Thymus (tissue), 11 donors: ENCODE results near the gene KLK1. TPM values are rescaled to one million over a fixed set of nuclear protein-coding genes. Genes with fewer than 3 reads are reported as not detected.

Experiments
- DNase-seq, 9 donors: peaks; one replicate each; pipeline ENCODE4 v3.0.0-alpha.2; 2013; ENCODE audit warnings: low spot score in 9 of 9, low read depth in 6 of 9, missing footprints in 1 of 9
- H3K27ac ChIP-seq, 2 donors: one replicate each; pipeline ENCODE4 v1.5.1; 2013; ENCODE audit warnings: control low read depth in 1 of 2, low read depth in 1 of 2, low read length in 1 of 2, mild to moderate bottlenecking in 1 of 2, moderate library complexity in 1 of 2
- H3K27me3 ChIP-seq, 2 donors: one replicate each; pipeline ENCODE4 v1.5.1; 2013; ENCODE audit warnings: low read length in 1 of 2; ENCODE audit not compliant: control insufficient read depth in 2 of 2, insufficient read depth in 1 of 2
- H3K36me3 ChIP-seq, 2 donors: one replicate each; pipeline ENCODE4 v1.5.1; 2013; ENCODE audit warnings: low read length in 1 of 2, mild to moderate bottlenecking in 1 of 2, moderate library complexity in 1 of 2; ENCODE audit not compliant: control insufficient read depth in 2 of 2, insufficient read depth in 2 of 2
- H3K4me1 ChIP-seq, 2 donors: one replicate each; pipeline ENCODE4 v1.5.1; 2013; ENCODE audit warnings: low read length in 2 of 2; ENCODE audit not compliant: control insufficient read depth in 2 of 2, insufficient read depth in 2 of 2
- H3K4me3 ChIP-seq, 2 donors: one replicate each; pipeline ENCODE4 v1.5.1; 2013; ENCODE audit warnings: low read length in 2 of 2, control low read depth in 1 of 2, mild to moderate bottlenecking in 1 of 2
- H3K9me3 ChIP-seq, 2 donors: one replicate each; pipeline ENCODE4 v1.5.1; 2013; ENCODE audit warnings: low read length in 1 of 2, mild to moderate bottlenecking in 1 of 2; ENCODE audit not compliant: control insufficient read depth in 2 of 2, insufficient read depth in 1 of 2
- WGBS: extraction: QIAGEN DNeasy Blood & Tissue Kit; methylation state at CpG from one replicate; pipeline ENCODE4 v1.1.7; 2013; 5-methylcytosine and 5-hydroxymethylcytosine counted together
- polyA plus RNA-seq: library from polyadenylated mRNA; stranded (reverse); fragments of 200-250 nt; gene quantifications from one replicate; pipeline ENCODE4 v1.2.3, GENCODE V29; 2013
- total RNA-seq: library from RNA; stranded (reverse); fragments of 120-200 nt; gene quantifications from one replicate; pipeline ENCODE4 v1.2.4, GENCODE V29; 2013
- donor health status: healthy.

Gene KLK1
- total and polyA plus RNA-seq, 2 donors, result 0.14 to 1.6 TPM

GRCh38 chr19:50857366-50857765 is 33.8 kb upstream of the KLK1 start:
- no peaks in the 10 kb centered on the region for H3K4me1 ChIP-seq
- no peak for DNase-seq
- no peaks in the 10 kb centered on the region for H3K36me3 ChIP-seq
- H3K9me3 ChIP-seq, result no peaks in the 10 kb centered on the region
- peaks cover 0 to 15% of the 10 kb centered on the region in 2 donors for H3K27me3 ChIP-seq
- H3K27ac ChIP-seq, result no peak overlapping the region
- no peak overlapping the region for H3K4me3 ChIP-seq
- WGBS, result 67% methylated on average over 6 of the region's 6 CpGs

- Histone ChIP-seq H3K4me1 (no peaks in the 10 kb centered on the region), H3K9me3 (no peaks in the 10 kb centered on the region), H3K27me3 (peaks cover 0 to 12% of the 10 kb centered on the region in 2 donors), H3K27ac (no peak within 1 kb of the TSS), H3K4me3 (no peak within 1 kb of the TSS), H3K36me3 (no peaks in the 10 kb centered on the region)
- DNase-seq, result no peak
- 74% methylated on average over 9 of the region's 9 CpGs for WGBS
Measured at GRCh38 chr19:50854636-50855410, 31.2 kb upstream of the KLK1 start, which contains the start of gene KLK3. Gene KLK3 (plus strand): TSS chr19:50854915. CDS start chr19:50854956, 41 bp downstream.

- Histone ChIP-seq H3K4me1 (no peaks in the 10 kb centered on the region), H3K4me3 (no peak overlapping the region), H3K36me3 (no peaks in the 10 kb centered on the region), H3K27ac (no peak overlapping the region), H3K27me3 (peaks cover 0 to 3% of the 10 kb centered on the region in 2 donors), H3K9me3 (no peaks in the 10 kb centered on the region)
- WGBS, result 88% methylated on average over 4 of the region's 4 CpGs
- DNase-seq, result no peak
Measured at GRCh38 chr19:50851620-50852019, 28.0 kb upstream of the KLK1 start.

GRCh38 chr19:50850738-50851137 is 27.2 kb upstream of the KLK1 start:
- WGBS, result 76% methylated on average over 3 of the region's 3 CpGs
- DNase-seq, result no peak
- Histone ChIP-seq H3K27me3 (peaks cover 0 to 3% of the 10 kb centered on the region in 2 donors), H3K4me3 (no peak overlapping the region), H3K27ac (no peak overlapping the region), H3K36me3 (no peaks in the 10 kb centered on the region), H3K4me1 (no peaks in the 10 kb centered on the region), H3K9me3 (no peaks in the 10 kb centered on the region)

GRCh38 chr19:50844296-50844935 is 20.8 kb upstream of the KLK1 start:
- Histone ChIP-seq H3K4me3 (no peak overlapping the region), H3K27ac (no peak overlapping the region), H3K9me3 (peaks cover 0 to 6% of the 10 kb centered on the region in 2 donors), H3K36me3 (no peaks in the 10 kb centered on the region), H3K4me1 (no peaks in the 10 kb centered on the region), H3K27me3 (peaks cover 0 to 2% of the 10 kb centered on the region in 2 donors)
- WGBS, result 65% methylated on average over 8 of the region's 8 CpGs
- no peak for DNase-seq

- Histone ChIP-seq H3K4me1 (no peaks in the 10 kb centered on the region), H3K27me3 (peaks cover 0 to 4% of the 10 kb centered on the region in 2 donors), H3K27ac (no peak overlapping the region), H3K4me3 (no peak overlapping the region), H3K36me3 (no peaks in the 10 kb centered on the region), H3K9me3 (peaks cover 0 to 6% of the 10 kb centered on the region in 2 donors)
- WGBS, result 84% methylated on average over 7 of the region's 7 CpGs
- DNase-seq, result no peak
Measured at GRCh38 chr19:50843701-50844221, 20.2 kb upstream of the KLK1 start.

GRCh38 chr19:50843205-50843604 is 19.6 kb upstream of the KLK1 start:
- 93% methylated on average over 2 of the region's 2 CpGs for WGBS
- H3K36me3 ChIP-seq, result no peaks in the 10 kb centered on the region
- peaks cover 0 to 4% of the 10 kb centered on the region in 2 donors for H3K27me3 ChIP-seq
- H3K9me3 ChIP-seq, result peaks cover 0 to 6% of the 10 kb centered on the region in 2 donors
- no peak for DNase-seq
- no peaks in the 10 kb centered on the region for H3K4me1 ChIP-seq
- H3K4me3 ChIP-seq, result no peak overlapping the region
- no peak overlapping the region for H3K27ac ChIP-seq

GRCh38 chr19:50842130-50842529 is 18.5 kb upstream of the KLK1 start:
- no peak for DNase-seq
- H3K4me1 ChIP-seq, result no peaks in the 10 kb centered on the region
- 94% methylated on average over 6 of the region's 6 CpGs for WGBS
- H3K9me3 ChIP-seq, result peaks cover 0 to 6% of the 10 kb centered on the region in 2 donors
- no peaks in the 10 kb centered on the region for H3K36me3 ChIP-seq
- H3K4me3 ChIP-seq, result no peak overlapping the region
- peaks cover under 1 to 8% of the 10 kb centered on the region in 2 donors for H3K27me3 ChIP-seq
- no peak overlapping the region for H3K27ac ChIP-seq
